ENCODE measurements around the gene STXBP6.
"Not testable (repeated sequence)": the region's sequence is repeated elsewhere in the genome, so short reads cannot be mapped to it uniquely, and the experiment has no call there.

Gene STXBP6

GRCh38 chr14:24982472-24983155 is 67.3 kb downstream of the STXBP6 start:
- peak; percentile 23 for DNase-seq

- no peak for DNase-seq
These were observed 70.2 kb downstream of the STXBP6 start for GRCh38 chr14:24979725-24980239.

- DNase-seq, result no peak
These were observed 70.9 kb downstream of the STXBP6 start for GRCh38 chr14:24978862-24979724.

- DNase-seq, result no peak
These were observed 73.3 kb downstream of the STXBP6 start for GRCh38 chr14:24976602-24977001.

- no peak for DNase-seq
These were observed 74.6 kb downstream of the STXBP6 start for GRCh38 chr14:24975393-24975792.

GRCh38 chr14:24974591-24975374 is 75.2 kb downstream of the STXBP6 start:
- no peak for DNase-seq

- DNase-seq, result no peak
These were observed 77.1 kb downstream of the STXBP6 start for GRCh38 chr14:24972844-24973243.

- no peak for DNase-seq
These were observed 78.7 kb downstream of the STXBP6 start for GRCh38 chr14:24971255-24971654.

- no peak for DNase-seq
These were observed 83.4 kb downstream of the STXBP6 start for GRCh38 chr14:24966579-24966964.

GRCh38 chr14:24965934-24966578 is 83.9 kb downstream of the STXBP6 start:
- DNase-seq, result no peak

- no peak for DNase-seq
These were observed 84.4 kb downstream of the STXBP6 start for GRCh38 chr14:24965578-24965933.

- no peak for DNase-seq
These were observed 85.4 kb downstream of the STXBP6 start for GRCh38 chr14:24964591-24964990.

- no peak for DNase-seq
These were observed 85.9 kb downstream of the STXBP6 start for GRCh38 chr14:24964048-24964447.

GRCh38 chr14:24962118-24962517 is 87.8 kb downstream of the STXBP6 start:
- DNase-seq, result not testable (repeated sequence)

- DNase-seq, result no peak
These were observed 89.1 kb downstream of the STXBP6 start for GRCh38 chr14:24960816-24961215.

- DNase-seq, result no peak
These were observed 90.1 kb downstream of the STXBP6 start for GRCh38 chr14:24959791-24960331.

GRCh38 chr14:24958271-24958670 is 91.7 kb downstream of the STXBP6 start:
- no peak for DNase-seq

GRCh38 chr14:24957814-24958213 is 92.1 kb downstream of the STXBP6 start:
- DNase-seq, result no peak

- no peak for DNase-seq
These were observed 93.8 kb downstream of the STXBP6 start for GRCh38 chr14:24956104-24956503.

GRCh38 chr14:24954700-24955037 is 95.3 kb downstream of the STXBP6 start:
- DNase-seq, result no peak

- no peak for DNase-seq
These were observed 95.8 kb downstream of the STXBP6 start for GRCh38 chr14:24954037-24954699.

Data from NCI-H510A treated with DMSO at 0.1 percent for 48 hours (cell line).